Lower lobe of right lung (tissue), 2 donors: ENCODE measurements around the gene APEX1. TPM values are rescaled to one million over a fixed set of nuclear protein-coding genes. Genes with fewer than 3 reads are reported as not detected.
A peak's percentile ranks its signal among the peaks of the same experiment; 100 is the strongest.

Experiments
- ATAC-seq, 2 donors: fragments of 200-7000 bp; cut with Tn5 transposase; one replicate each; pipeline ENCODE4 v1.9.1; 2020 to 2022; ENCODE audit warnings: mild to moderate bottlenecking in 2 of 2, moderate library complexity in 2 of 2
- DNase-seq: peaks from one replicate; pipeline ENCODE4 v3.0.0-alpha.2; 2020
- H3K27ac ChIP-seq: fragments of 200-600 bp; one replicate; pipeline ENCODE4 v1.8.0; 2022
- H3K27me3 ChIP-seq: fragments of 200-600 bp; one replicate; pipeline ENCODE4 v1.8.0; 2022; ENCODE audit warnings: low read depth
- H3K36me3 ChIP-seq: fragments of 200-600 bp; one replicate; pipeline ENCODE4 v1.8.0; 2022; ENCODE audit warnings: mild to moderate bottlenecking
- H3K4me1 ChIP-seq: fragments of 200-600 bp; one replicate; pipeline ENCODE4 v1.8.0; 2022
- H3K4me3 ChIP-seq: fragments of 200-600 bp; one replicate; pipeline ENCODE4 v1.8.0; 2022; ENCODE audit warnings: mild to moderate bottlenecking
- H3K9me3 ChIP-seq: fragments of 200-600 bp; one replicate; pipeline ENCODE4 v1.8.0; 2022
- intact Hi-C: fragments of 100-400 bp; cut with DNase I; formaldehyde crosslinking; loops from one replicate; pipeline ENCODE4 v1.11.0; 2022
- total RNA-seq: library from RNA; stranded (reverse); fragmentation: NEBNext Ultra II Directional; extraction: Animal tissue kit (Norgen Biotek cat#: 25700); gene quantifications from one replicate; pipeline ENCODE4 v1.2.1, GENCODE V29; 2021
- TF ChIP-seq, protein P1 (sequence below): fragments of 200-600 bp; IDR thresholded peaks from one replicate; pipeline ENCODE4 v1.8.0; 2022; ENCODE audit warnings: antibody characterized with exemption, mild to moderate bottlenecking
- donor health status: DM: no; HTN: yes; CAD: no; lungs with severe emphysema.

APEX1 gene
- total RNA-seq, 1 donor from 2014 or later: 103 TPM

GRCh38 chr14:20421267-20421666 lies 33.8 kb upstream of the APEX1 start:
- Histone ChIP-seq H3K27me3 (no peaks in the 10 kb centered on the region), H3K36me3 (no peaks in the 10 kb centered on the region), H3K4me1 (no peaks in the 10 kb centered on the region), H3K4me3 (no peak overlapping the region), H3K9me3 (no peaks in the 10 kb centered on the region), H3K27ac (no peak overlapping the region)
- intact Hi-C loops: no loop called here
- TF ChIP-seq, protein P1, sequence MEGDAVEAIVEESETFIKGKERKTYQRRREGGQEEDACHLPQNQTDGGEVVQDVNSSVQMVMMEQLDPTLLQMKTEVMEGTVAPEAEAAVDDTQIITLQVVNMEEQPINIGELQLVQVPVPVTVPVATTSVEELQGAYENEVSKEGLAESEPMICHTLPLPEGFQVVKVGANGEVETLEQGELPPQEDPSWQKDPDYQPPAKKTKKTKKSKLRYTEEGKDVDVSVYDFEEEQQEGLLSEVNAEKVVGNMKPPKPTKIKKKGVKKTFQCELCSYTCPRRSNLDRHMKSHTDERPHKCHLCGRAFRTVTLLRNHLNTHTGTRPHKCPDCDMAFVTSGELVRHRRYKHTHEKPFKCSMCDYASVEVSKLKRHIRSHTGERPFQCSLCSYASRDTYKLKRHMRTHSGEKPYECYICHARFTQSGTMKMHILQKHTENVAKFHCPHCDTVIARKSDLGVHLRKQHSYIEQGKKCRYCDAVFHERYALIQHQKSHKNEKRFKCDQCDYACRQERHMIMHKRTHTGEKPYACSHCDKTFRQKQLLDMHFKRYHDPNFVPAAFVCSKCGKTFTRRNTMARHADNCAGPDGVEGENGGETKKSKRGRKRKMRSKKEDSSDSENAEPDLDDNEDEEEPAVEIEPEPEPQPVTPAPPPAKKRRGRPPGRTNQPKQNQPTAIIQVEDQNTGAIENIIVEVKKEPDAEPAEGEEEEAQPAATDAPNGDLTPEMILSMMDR: no peak
- DNase-seq (no peak), ATAC-seq (no peak)

GRCh38 chr14:20422886-20423285 lies 32.1 kb upstream of the APEX1 start:
- no peak for ATAC-seq

DNA sequence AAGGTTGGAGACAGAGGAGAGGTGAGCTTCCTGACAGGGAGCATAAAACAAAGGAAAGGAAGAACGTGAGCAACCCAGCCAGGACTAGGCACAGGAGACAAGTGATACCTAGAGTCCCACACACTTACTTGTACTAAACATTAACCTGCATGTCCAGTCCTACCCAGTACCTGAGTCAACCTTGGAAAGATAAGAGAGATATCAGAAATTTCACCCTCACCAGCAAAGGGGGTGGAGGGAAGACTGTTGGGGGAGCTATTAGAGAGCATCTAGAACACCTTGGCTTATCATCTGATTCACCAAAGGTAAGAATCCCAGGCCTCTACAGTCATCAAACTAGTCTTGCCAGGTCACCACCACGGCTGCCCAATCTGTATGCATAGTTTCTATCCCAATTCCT lies 30.2 kb upstream of the APEX1 start:
- no peak overlapping the region for H3K4me3 ChIP-seq
- no peak overlapping the region for H3K27ac ChIP-seq
- H3K4me1 ChIP-seq: peaks cover 10% of the 10 kb centered on the region
- TF ChIP-seq, protein P1: no peak
- no peak for DNase-seq
- H3K36me3 ChIP-seq: no peaks in the 10 kb centered on the region
- ATAC-seq: no peak
- no peaks in the 10 kb centered on the region for H3K27me3 ChIP-seq
- intact Hi-C loops: no loop called here
- no peaks in the 10 kb centered on the region for H3K9me3 ChIP-seq

More at GRCh38 chr14:20422886-20423285, 32.1 kb upstream of the APEX1 start:
- TF ChIP-seq, protein P1: no peak
- Histone ChIP-seq H3K27me3 (no peaks in the 10 kb centered on the region), H3K4me3 (no peak overlapping the region), H3K4me1 (no peaks in the 10 kb centered on the region), H3K9me3 (no peaks in the 10 kb centered on the region), H3K36me3 (no peaks in the 10 kb centered on the region), H3K27ac (no peak overlapping the region)
- intact Hi-C loops: no loop called here
- DNase-seq: no peak

GRCh38 chr14:20427231-20428009 lies 27.6 kb upstream of the APEX1 start:
- peaks cover 10% of the 10 kb centered on the region for H3K4me1 ChIP-seq
- ATAC-seq (peak; percentile 52 to 70), DNase-seq (no peak)
- TF ChIP-seq, protein P1: no peak
- H3K9me3 ChIP-seq: no peaks in the 10 kb centered on the region
- no peaks in the 10 kb centered on the region for H3K36me3 ChIP-seq
- intact Hi-C loops: no loop called here
- H3K4me3 ChIP-seq: no peak overlapping the region
- H3K27me3 ChIP-seq: no peaks in the 10 kb centered on the region
- peak overlapping the region; percentile 33 for H3K27ac ChIP-seq

- no peaks in the 10 kb centered on the region for H3K27me3 ChIP-seq
- no peak overlapping the region for H3K27ac ChIP-seq
- TF ChIP-seq, protein P1: no peak
- no peaks in the 10 kb centered on the region for H3K36me3 ChIP-seq
- ATAC-seq: peak in 1 of 2 donors; percentile 18
- no peaks in the 10 kb centered on the region for H3K9me3 ChIP-seq
- no peak for DNase-seq
- H3K4me1 ChIP-seq: peaks cover 10% of the 10 kb centered on the region
- intact Hi-C loops: no loop called here
- H3K4me3 ChIP-seq: no peak overlapping the region
Observed at GRCh38 chr14:20428010-20428365, 27.0 kb upstream of the APEX1 start.
